Activated CD4-positive, alpha-beta T cell treated with anti-CD3 and anti-CD28 coated beads, Interleukin-2, amount 10 ng/mL, durations not matched to agents 7 days and 5 days (primary cell): ENCODE data around the gene COL26A1. TPM values are rescaled to one million over a fixed set of nuclear protein-coding genes. Genes with fewer than 3 reads are reported as not detected.

ENCODE experiments used
- CTCF ChIA-PET: fragments of 350-600 bp; sonication (Branson Sonifier 250); formaldehyde crosslinking; loops from one replicate; lab custom pipeline; 2021; ENCODE audit warnings: antibody characterized with exemption; lab: Charles Lee
- POLR2A ChIA-PET: fragments of 350-600 bp; sonication (Branson Sonifier 250); formaldehyde crosslinking; loops from one replicate; lab custom pipeline; 2021; ENCODE audit warnings: antibody characterized with exemption; lab: Charles Lee
- DNase-seq: peaks from one replicate; pipeline ENCODE4 v3.0.0-alpha.2; 2020
- H3K27ac Mint-ChIP-seq: one replicate; pipeline ENCODE4 v1.8.0; 2021; ENCODE audit warnings: mild to moderate bottlenecking, moderate library complexity, mixed read lengths
- H3K27me3 Mint-ChIP-seq: one replicate; pipeline ENCODE4 v1.8.0; 2021; ENCODE audit warnings: mixed read lengths
- H3K36me3 Mint-ChIP-seq: one replicate; pipeline ENCODE4 v1.8.0; 2021; ENCODE audit warnings: low read depth, mixed read lengths
- H3K4me1 Mint-ChIP-seq: one replicate; pipeline ENCODE4 v1.8.0; 2021; ENCODE audit warnings: mixed read lengths
- H3K4me3 Mint-ChIP-seq: one replicate; pipeline ENCODE4 v1.8.0; 2021; ENCODE audit warnings: mild to moderate bottlenecking, moderate library complexity, mixed read lengths
- H3K9me3 Mint-ChIP-seq: one replicate; pipeline ENCODE4 v1.8.0; 2021; ENCODE audit warnings: mixed read lengths
- total RNA-seq, 2 experiments: library from RNA; stranded (reverse); gene quantifications; one replicate each; pipeline ENCODE4 v1.2.3, GENCODE V29; 2021

The COL26A1 gene
- total RNA-seq, 2 experiments from 2014 or later = not detected

- POLR2A ChIA-PET = no interaction called here
- H3K4me1 Mint-ChIP-seq = no peaks in the 10 kb centered on the region
- no peaks in the 10 kb centered on the region for H3K27me3 Mint-ChIP-seq
- no peak for DNase-seq
- CTCF ChIA-PET = interaction anchor here (0.6 kb wide), 2 partner anchors 215 to 464 kb away, joined by 3 to 5 read pairs; no protein-coding TSS in a partner anchor
- no peaks in the 10 kb centered on the region for H3K9me3 Mint-ChIP-seq
- no peak overlapping the region for H3K27ac Mint-ChIP-seq
- H3K36me3 Mint-ChIP-seq = no peaks in the 10 kb centered on the region
- no peak overlapping the region for H3K4me3 Mint-ChIP-seq
These were observed 188.2 kb downstream of the COL26A1 start for GRCh38 chr7:101550641-101551541.

GRCh38 chr7:101553018-101553770 is 190.5 kb downstream of the COL26A1 start:
- no peaks in the 10 kb centered on the region for H3K4me1 Mint-ChIP-seq
- H3K27me3 Mint-ChIP-seq = no peaks in the 10 kb centered on the region
- ChIA-PET POLR2A (no interaction called here), CTCF (interaction anchor here (1.0 kb wide), 1 partner anchor 9 kb away, joined by 3 read pairs; no protein-coding TSS in a partner anchor)
- H3K9me3 Mint-ChIP-seq = no peaks in the 10 kb centered on the region
- no peak for DNase-seq
- H3K36me3 Mint-ChIP-seq = no peaks in the 10 kb centered on the region
- H3K27ac Mint-ChIP-seq = no peak overlapping the region
- H3K4me3 Mint-ChIP-seq = no peak overlapping the region

- H3K27me3 Mint-ChIP-seq = no peaks in the 10 kb centered on the region
- POLR2A ChIA-PET = no interaction called here
- CTCF ChIA-PET = interaction anchor here (1.0 kb wide), 1 partner anchor 8 kb away, joined by 3 read pairs; no protein-coding TSS in a partner anchor
These were observed 191.2 kb downstream of the COL26A1 start for GRCh38 chr7:101553771-101554445.

GRCh38 chr7:101554584-101555268 is 192.1 kb downstream of the COL26A1 start:
- H3K9me3 Mint-ChIP-seq = no peaks in the 10 kb centered on the region
- ChIA-PET CTCF (interaction anchor here (1.0 kb wide), 1 partner anchor 7 kb away, joined by 3 read pairs; no protein-coding TSS in a partner anchor), POLR2A (interaction anchor here (0.6 kb wide), 1 partner anchor 436 kb away, joined by 4 read pairs; no protein-coding TSS in a partner anchor)
- no peaks in the 10 kb centered on the region for H3K36me3 Mint-ChIP-seq
- no peak overlapping the region for H3K27ac Mint-ChIP-seq
- no peak for DNase-seq
- no peaks in the 10 kb centered on the region for H3K4me1 Mint-ChIP-seq
- H3K27me3 Mint-ChIP-seq = no peaks in the 10 kb centered on the region
- no peak overlapping the region for H3K4me3 Mint-ChIP-seq

More at GRCh38 chr7:101553771-101554445, 191.2 kb downstream of the COL26A1 start:
- Mint-ChIP-seq H3K4me1 (no peaks in the 10 kb centered on the region), H3K36me3 (no peaks in the 10 kb centered on the region), H3K4me3 (no peak overlapping the region), H3K9me3 (no peaks in the 10 kb centered on the region), H3K27ac (no peak overlapping the region)
- no peak for DNase-seq

GRCh38 chr7:101555269-101555920 is 192.7 kb downstream of the COL26A1 start:
- Mint-ChIP-seq H3K27me3 (no peaks in the 10 kb centered on the region), H3K4me1 (no peaks in the 10 kb centered on the region), H3K27ac (no peak overlapping the region), H3K9me3 (no peaks in the 10 kb centered on the region), H3K36me3 (no peaks in the 10 kb centered on the region), H3K4me3 (no peak overlapping the region)
- ChIA-PET POLR2A (no interaction called here), CTCF (no interaction called here)
- DNase-seq = no peak

GRCh38 chr7:101555921-101556275 is 193.2 kb downstream of the COL26A1 start:
- no peaks in the 10 kb centered on the region for H3K27me3 Mint-ChIP-seq
- H3K4me3 Mint-ChIP-seq = no peak overlapping the region
- no peak for DNase-seq
- POLR2A ChIA-PET = no interaction called here
- no peak overlapping the region for H3K27ac Mint-ChIP-seq
- H3K36me3 Mint-ChIP-seq = no peaks in the 10 kb centered on the region
- CTCF ChIA-PET = no interaction called here
- no peaks in the 10 kb centered on the region for H3K9me3 Mint-ChIP-seq
- no peaks in the 10 kb centered on the region for H3K4me1 Mint-ChIP-seq

GRCh38 chr7:101556453-101556968 is 193.8 kb downstream of the COL26A1 start:
- no peaks in the 10 kb centered on the region for H3K27me3 Mint-ChIP-seq
- H3K4me3 Mint-ChIP-seq = no peak overlapping the region
- H3K4me1 Mint-ChIP-seq = no peaks in the 10 kb centered on the region
- ChIA-PET POLR2A (no interaction called here), CTCF (no interaction called here)
- DNase-seq = no peak
- H3K9me3 Mint-ChIP-seq = no peaks in the 10 kb centered on the region
- no peaks in the 10 kb centered on the region for H3K36me3 Mint-ChIP-seq
- no peak overlapping the region for H3K27ac Mint-ChIP-seq

- H3K9me3 Mint-ChIP-seq = no peaks in the 10 kb centered on the region
- no peaks in the 10 kb centered on the region for H3K27me3 Mint-ChIP-seq
- no peak overlapping the region for H3K4me3 Mint-ChIP-seq
- no peaks in the 10 kb centered on the region for H3K36me3 Mint-ChIP-seq
- H3K27ac Mint-ChIP-seq = no peak overlapping the region
- ChIA-PET CTCF (interaction anchor here (0.5 to 1.1 kb wide), 2 partner anchors 12 to 735 kb away, joined by 3 read pairs; no protein-coding TSS in a partner anchor), POLR2A (no interaction called here)
- no peak for DNase-seq
- no peaks in the 10 kb centered on the region for H3K4me1 Mint-ChIP-seq
These were observed 194.7 kb downstream of the COL26A1 start for GRCh38 chr7:101557421-101557820.

- H3K36me3 Mint-ChIP-seq = no peaks in the 10 kb centered on the region
- no peak overlapping the region for H3K4me3 Mint-ChIP-seq
- DNase-seq = no peak
- peak overlapping the region; percentile 44 for H3K27ac Mint-ChIP-seq
- ChIA-PET CTCF (interaction anchor here (0.5 to 1.1 kb wide), 2 partner anchors 11 to 734 kb away, joined by 3 read pairs; no protein-coding TSS in a partner anchor), POLR2A (no interaction called here)
- no peaks in the 10 kb centered on the region for H3K27me3 Mint-ChIP-seq
- no peaks in the 10 kb centered on the region for H3K4me1 Mint-ChIP-seq
- H3K9me3 Mint-ChIP-seq = no peaks in the 10 kb centered on the region
These were observed 195.5 kb downstream of the COL26A1 start for GRCh38 chr7:101557978-101558741.

GRCh38 chr7:101558742-101559325 is 196.2 kb downstream of the COL26A1 start:
- Mint-ChIP-seq H3K36me3 (no peaks in the 10 kb centered on the region), H3K4me1 (no peaks in the 10 kb centered on the region), H3K9me3 (no peaks in the 10 kb centered on the region), H3K27ac (no peak overlapping the region), H3K4me3 (no peak overlapping the region), H3K27me3 (no peaks in the 10 kb centered on the region)
- CTCF ChIA-PET = interaction anchor here (1.1 kb wide), 1 partner anchor 11 kb away, joined by 3 read pairs; no protein-coding TSS in a partner anchor
- POLR2A ChIA-PET = no interaction called here
- no peak for DNase-seq

- CTCF ChIA-PET = interaction anchor here (0.8 kb wide), 1 partner anchor 27 kb away, joined by 3 read pairs; no protein-coding TSS in a partner anchor
- Mint-ChIP-seq H3K4me1 (peaks cover 3% of the 10 kb centered on the region), H3K36me3 (no peaks in the 10 kb centered on the region), H3K27ac (no peak overlapping the region), H3K27me3 (no peaks in the 10 kb centered on the region), H3K4me3 (no peak overlapping the region), H3K9me3 (no peaks in the 10 kb centered on the region)
- no peak for DNase-seq
- POLR2A ChIA-PET = no interaction called here
These were observed 196.9 kb downstream of the COL26A1 start for GRCh38 chr7:101559586-101559985.
